HFFc6 (cell line): ENCODE measurements around the gene HSPD1. TPM values are rescaled to one million over a fixed set of nuclear protein-coding genes. Genes with fewer than 3 reads are reported as not detected.
"Not testable (repeated sequence)": the region's sequence is repeated elsewhere in the genome, so short reads cannot be mapped to it uniquely, and the experiment has no call there.

ENCODE experiments used
- DNase-seq: peaks from one replicate; pipeline ENCODE4 v3.0.0-alpha.2; 2018
- H3K27ac Mint-ChIP-seq: 2 replicates; pipeline ENCODE4 v1.8.0; 2020; ENCODE audit warnings: mild to moderate bottlenecking, mixed read lengths
- H3K27me3 Mint-ChIP-seq: 2 replicates; pipeline ENCODE4 v1.8.0; 2021; ENCODE audit warnings: mild to moderate bottlenecking, moderate library complexity, mixed read lengths; ENCODE audit not compliant: insufficient read depth
- H3K36me3 Mint-ChIP-seq: 2 replicates; pipeline ENCODE4 v1.8.0; 2021; ENCODE audit warnings: low read depth, mixed read lengths
- H3K4me1 Mint-ChIP-seq: 2 replicates; pipeline ENCODE4 v1.8.0; 2020; ENCODE audit warnings: low read depth, mixed read lengths
- H3K4me3 Mint-ChIP-seq: 2 replicates; pipeline ENCODE4 v1.8.0; 2020; ENCODE audit warnings: mild to moderate bottlenecking, moderate library complexity, mixed read lengths
- H3K9me3 Mint-ChIP-seq: 2 replicates; pipeline ENCODE4 v1.8.0; 2020; ENCODE audit warnings: mild to moderate bottlenecking, mixed read lengths
- total RNA-seq, 6 experiments: library from RNA; stranded (reverse); fragmentation: NEBNext Ultra II Directional; extraction: Animal tissue kit (Norgen Biotek cat#: 25700); gene quantifications; 2 replicates in 1 of 6; 3 replicates in 5 of 6; pipeline ENCODE4 v1.2.3, GENCODE V29; 2021
- TF ChIP-seq, protein P1 (sequence below): fragments of 200-600 bp; sonication (generic); IDR thresholded peaks from 2 replicates; pipeline ENCODE4 v1.5.0; 2021; ENCODE audit warnings: antibody characterized with exemption, mild to moderate bottlenecking

The HSPD1 gene
- total RNA-seq, 6 experiments from 2014 or later, result 267 to 399 (median 280) TPM

DNA sequence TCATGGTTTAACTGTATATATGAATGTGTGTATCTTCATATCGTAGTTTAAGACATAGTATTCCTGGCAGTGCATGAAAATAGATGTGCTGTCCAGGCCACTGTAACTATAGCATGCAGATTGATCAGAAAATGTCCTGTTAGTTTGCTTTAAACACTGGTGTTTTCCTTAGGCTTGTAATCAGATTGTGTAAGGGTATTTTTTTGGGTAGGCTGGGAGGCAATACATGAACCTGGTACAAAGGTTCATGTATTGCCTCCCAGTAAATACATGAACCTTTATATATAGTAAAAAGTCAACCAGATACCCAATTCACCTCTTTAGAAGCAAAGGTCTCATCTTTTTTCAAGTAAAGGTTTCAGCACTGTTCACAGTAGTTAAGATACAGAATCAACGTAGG lies 44.7 kb downstream of the HSPD1 start:
- no peaks in the 10 kb centered on the region for H3K9me3 Mint-ChIP-seq
- peaks cover 4% of the 10 kb centered on the region for H3K27me3 Mint-ChIP-seq
- peak overlapping the region; percentile 96 for H3K4me3 Mint-ChIP-seq
- TF ChIP-seq, protein P1, sequence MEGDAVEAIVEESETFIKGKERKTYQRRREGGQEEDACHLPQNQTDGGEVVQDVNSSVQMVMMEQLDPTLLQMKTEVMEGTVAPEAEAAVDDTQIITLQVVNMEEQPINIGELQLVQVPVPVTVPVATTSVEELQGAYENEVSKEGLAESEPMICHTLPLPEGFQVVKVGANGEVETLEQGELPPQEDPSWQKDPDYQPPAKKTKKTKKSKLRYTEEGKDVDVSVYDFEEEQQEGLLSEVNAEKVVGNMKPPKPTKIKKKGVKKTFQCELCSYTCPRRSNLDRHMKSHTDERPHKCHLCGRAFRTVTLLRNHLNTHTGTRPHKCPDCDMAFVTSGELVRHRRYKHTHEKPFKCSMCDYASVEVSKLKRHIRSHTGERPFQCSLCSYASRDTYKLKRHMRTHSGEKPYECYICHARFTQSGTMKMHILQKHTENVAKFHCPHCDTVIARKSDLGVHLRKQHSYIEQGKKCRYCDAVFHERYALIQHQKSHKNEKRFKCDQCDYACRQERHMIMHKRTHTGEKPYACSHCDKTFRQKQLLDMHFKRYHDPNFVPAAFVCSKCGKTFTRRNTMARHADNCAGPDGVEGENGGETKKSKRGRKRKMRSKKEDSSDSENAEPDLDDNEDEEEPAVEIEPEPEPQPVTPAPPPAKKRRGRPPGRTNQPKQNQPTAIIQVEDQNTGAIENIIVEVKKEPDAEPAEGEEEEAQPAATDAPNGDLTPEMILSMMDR, result no peak
- DNase-seq, result no peak
- peaks cover 46% of the 10 kb centered on the region for H3K4me1 Mint-ChIP-seq
- H3K36me3 Mint-ChIP-seq, result peaks cover 23% of the 10 kb centered on the region; the same call in 1 of the 2 replicates
- peak overlapping the region; percentile 100 for H3K27ac Mint-ChIP-seq

DNA sequence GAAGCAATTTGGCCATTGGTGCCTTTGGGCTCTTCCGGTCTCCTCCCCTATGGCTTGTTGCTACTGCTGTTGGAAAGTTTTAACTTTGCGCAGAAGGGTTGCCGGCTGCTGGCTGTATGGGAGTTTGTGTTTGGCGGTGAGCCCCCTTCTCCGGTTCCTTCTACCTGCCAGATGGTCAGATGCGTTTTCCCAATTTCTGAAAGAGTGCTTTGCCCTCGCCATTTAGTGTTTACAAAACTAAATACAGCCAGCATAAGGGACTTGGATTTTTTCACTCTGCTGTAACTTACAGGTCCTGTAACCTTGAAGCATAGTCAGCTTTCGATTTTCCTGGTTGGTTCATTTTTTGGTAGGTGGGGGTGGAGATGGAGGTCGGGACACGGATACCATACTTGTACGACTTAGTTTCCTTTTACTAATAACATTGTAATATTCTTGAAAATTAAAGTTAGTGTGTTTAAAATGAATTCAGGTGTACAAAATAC lies 45.7 kb downstream of the HSPD1 start:
- Mint-ChIP-seq H3K4me1 (peaks cover 37% of the 10 kb centered on the region), H3K4me3 (peak overlapping the region; percentile 96), H3K9me3 (no peaks in the 10 kb centered on the region), H3K36me3 (peaks cover 20% of the 10 kb centered on the region; the same call in 1 of the 2 replicates), H3K27me3 (peaks cover 4% of the 10 kb centered on the region), H3K27ac (peak overlapping the region; percentile 100)
- peak; percentile 91 for DNase-seq
- TF ChIP-seq, protein P1, result no peak

DNA sequence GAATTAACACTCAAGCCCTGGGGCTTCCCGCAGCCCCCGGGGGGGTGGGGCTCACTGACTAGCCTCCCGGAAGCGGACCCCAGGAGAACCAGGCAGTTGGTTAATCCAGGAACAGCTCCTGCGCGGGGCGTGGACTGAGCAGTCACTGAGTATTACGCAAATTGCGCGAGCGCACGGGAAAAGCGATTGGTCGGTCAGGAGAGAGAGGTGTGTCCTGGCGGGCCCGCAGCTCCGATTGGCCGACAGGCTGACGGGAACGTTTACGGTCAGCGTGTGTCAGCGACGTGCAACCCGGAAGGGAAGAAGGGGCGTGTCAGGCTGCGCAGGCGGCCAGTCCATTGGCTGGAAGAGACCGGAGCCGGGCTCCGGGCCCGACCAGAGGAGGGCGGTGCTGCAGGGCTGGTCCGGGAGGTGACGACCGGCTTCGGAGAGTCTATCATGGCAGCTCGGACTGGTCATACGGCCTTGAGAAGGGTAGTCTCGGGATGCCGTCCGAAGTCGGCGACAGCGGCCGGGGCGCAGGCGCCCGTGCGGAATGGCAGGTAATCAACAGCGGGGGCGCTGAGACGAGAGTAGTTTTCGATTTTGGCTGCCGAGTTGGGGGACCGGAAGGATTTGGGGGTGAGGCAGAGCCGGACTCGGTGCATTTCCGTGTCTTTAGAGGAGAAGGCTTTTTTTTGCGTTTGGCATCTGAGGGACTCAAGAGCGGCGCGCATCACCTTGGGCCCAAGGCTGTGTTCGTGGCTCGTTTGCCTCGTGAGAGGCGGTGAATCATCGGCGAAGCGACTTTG lies 46.3 kb downstream of the HSPD1 start, which contains the start of gene COQ10B:
Gene COQ10B, plus strand, starts transcription at position 430 of the 791 bp plus-strand sequence. Its CDS starts 9 bp downstream, at position 439.
- Mint-ChIP-seq H3K4me3 (peak within 1 kb of the TSS; percentile 96), H3K4me1 (peaks cover 34% of the 10 kb centered on the region), H3K27ac (peak within 1 kb of the TSS; percentile 100), H3K9me3 (no peaks in the 10 kb centered on the region), H3K36me3 (peaks cover 20% of the 10 kb centered on the region; the same call in 1 of the 2 replicates), H3K27me3 (peaks cover 4% of the 10 kb centered on the region)
- TF ChIP-seq, protein P1, result peak; percentile 62
- DNase-seq, result peak; percentile 100

DNA sequence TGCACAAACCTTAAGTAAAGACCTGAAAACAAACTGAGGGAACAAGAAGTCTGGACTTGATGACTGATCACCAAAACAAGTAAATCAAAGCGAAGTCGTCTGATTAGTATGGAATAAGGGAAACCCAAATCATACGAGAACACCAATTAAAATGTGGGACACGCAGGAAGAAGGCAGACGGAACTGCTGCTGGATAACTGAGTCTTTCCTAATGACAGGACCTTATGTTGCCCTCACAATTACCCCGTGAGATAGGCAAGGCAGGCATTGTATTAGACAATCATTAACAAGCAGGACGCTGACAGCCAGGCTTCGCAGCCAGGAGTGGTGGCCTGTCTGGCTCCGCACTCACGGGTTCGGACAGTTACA lies 46.9 kb downstream of the HSPD1 start:
- Mint-ChIP-seq H3K27ac (peak overlapping the region; percentile 100), H3K4me1 (peaks cover 31% of the 10 kb centered on the region), H3K4me3 (peak overlapping the region; percentile 96), H3K36me3 (peaks cover 20% of the 10 kb centered on the region; the same call in 1 of the 2 replicates), H3K9me3 (no peaks in the 10 kb centered on the region), H3K27me3 (peaks cover 4% of the 10 kb centered on the region)
- TF ChIP-seq, protein P1, result no peak
- no peak for DNase-seq

DNA sequence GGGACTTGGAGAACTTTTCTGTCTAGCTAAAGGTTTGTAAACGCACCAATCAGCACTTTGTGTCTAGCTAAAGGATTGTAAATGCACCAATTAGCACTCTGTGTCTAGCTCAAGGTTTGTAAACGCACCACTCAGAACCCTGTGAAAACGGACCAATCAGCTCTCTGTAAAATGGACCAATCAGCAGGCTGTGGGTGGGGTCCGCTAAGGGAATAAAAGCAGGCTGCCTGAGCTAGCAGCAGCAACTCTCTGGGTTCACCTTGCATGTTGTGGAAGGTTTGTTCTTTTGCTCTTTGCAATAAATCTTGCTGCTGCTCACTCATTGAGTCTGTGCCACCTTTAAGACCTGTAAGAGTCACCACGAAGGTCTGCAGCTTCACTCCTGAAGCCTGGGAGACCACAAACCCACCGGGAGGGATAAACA lies 48.7 kb downstream of the HSPD1 start:
- peak overlapping the region; percentile 28; the same call in 1 of the 2 replicates for H3K27ac Mint-ChIP-seq
- DNase-seq, H3K27me3 Mint-ChIP-seq, H3K4me3 Mint-ChIP-seq, H3K9me3 Mint-ChIP-seq: not testable (repeated sequence)
- peaks cover 33% of the 10 kb centered on the region for H3K4me1 Mint-ChIP-seq
- peaks cover 20% of the 10 kb centered on the region; the same call in 1 of the 2 replicates for H3K36me3 Mint-ChIP-seq

DNA sequence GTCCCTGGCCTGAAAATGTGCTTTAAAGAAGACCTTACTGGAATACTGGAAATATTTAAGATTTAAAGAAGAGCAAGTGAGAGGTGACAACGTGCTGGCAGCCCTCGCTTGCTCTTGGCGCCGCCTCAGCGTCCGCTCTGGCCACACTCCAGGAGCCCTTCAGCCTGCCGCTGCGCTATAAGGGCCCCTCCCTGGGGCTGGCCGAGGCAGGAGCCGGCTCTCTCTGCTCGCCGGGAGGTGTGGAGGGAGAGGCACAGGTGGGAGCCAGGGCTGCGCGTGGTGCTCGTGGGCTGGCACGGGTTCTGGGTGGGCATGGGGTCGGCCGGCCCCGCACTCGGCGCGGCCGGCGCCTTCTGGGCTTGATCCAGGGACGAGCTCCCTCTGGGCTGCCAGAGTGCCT lies 49.2 kb downstream of the HSPD1 start:
- no peak for DNase-seq
- Mint-ChIP-seq H3K9me3 (no peaks in the 10 kb centered on the region), H3K27me3 (peaks cover 4% of the 10 kb centered on the region), H3K36me3 (peaks cover 16% of the 10 kb centered on the region; the same call in 1 of the 2 replicates), H3K4me3 (no peak overlapping the region), H3K27ac (no peak overlapping the region), H3K4me1 (peaks cover 33% of the 10 kb centered on the region)
- TF ChIP-seq, protein P1, result no peak
